Germinal center (tissue), 1 donor: ENCODE measurements around the gene EIF3C.
"Not testable (repeated sequence)": the region's sequence is repeated elsewhere in the genome, so short reads cannot be mapped to it uniquely, and the experiment has no call there.

ENCODE experiments used
- DNase-seq: peaks from one replicate; pipeline ENCODE4 v3.0.0; 2012; ENCODE audit warnings: mixed read lengths, low spot score

The EIF3C gene

DNA sequence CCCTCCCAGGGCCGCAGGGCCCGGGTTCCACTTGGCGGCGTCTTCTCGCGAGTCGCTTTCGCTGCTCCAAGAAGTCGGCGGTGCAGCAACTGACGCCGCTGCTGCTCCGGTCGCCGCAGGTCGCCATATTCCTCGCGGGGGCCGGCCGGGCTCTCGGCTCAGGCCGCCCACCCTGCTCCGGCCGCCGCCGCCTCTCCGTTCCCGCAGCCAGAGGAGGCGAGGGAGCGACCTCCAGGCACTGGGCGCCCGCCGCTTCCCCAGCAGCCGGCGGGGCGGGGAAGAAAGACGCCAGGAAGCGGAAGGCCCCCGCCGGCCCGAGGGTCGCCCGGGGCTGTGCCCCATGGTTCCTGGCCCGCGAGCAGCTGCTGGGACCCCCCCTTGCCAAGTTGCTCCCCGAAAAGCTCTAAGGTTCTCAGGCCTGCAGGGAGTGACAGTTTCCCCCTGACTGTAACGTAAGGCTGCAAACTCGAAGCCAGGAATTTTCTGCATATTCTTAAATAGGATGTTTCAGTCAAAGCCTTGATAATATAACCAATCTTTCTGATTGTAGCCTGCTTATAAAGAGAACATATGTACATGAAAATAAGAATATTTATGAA, 39.3 kb downstream of the EIF3C start:
- not testable (repeated sequence) for DNase-seq

- not testable (repeated sequence) for DNase-seq
These were observed 40.2 kb downstream of the EIF3C start, which contains the start of gene NPIPB9 for GRCh38 chr16:28751487-28751886. Gene NPIPB9 (plus strand): TSS chr16:28751787.

- DNase-seq: not testable (repeated sequence)
These were observed 70.4 kb downstream of the EIF3C start for GRCh38 chr16:28781697-28782096.

DNA sequence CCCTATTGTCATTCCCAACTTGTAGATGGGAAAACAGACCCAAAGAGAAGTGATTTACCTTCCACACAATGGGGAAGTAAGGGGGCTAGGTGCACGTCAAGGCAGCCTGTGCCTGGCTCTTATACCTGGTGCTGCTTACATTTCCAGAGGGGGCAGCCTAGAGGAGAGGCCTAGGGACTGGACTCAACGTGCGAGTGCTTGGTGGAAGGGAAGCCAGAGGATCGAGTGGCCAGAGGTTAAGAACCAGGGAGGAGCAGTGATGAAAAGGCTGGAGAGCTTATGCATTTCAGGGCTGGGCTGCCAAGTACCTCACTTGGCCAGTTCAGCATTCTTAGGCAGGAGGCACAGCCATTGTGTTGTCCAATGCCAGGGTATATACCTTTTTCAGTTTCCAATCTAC, 71.1 kb downstream of the EIF3C start:
- not testable (repeated sequence) for DNase-seq
